ENCODE results near the gene CATSPERZ. TPM values are rescaled to one million over a fixed set of nuclear protein-coding genes. Genes with fewer than 3 reads are reported as not detected.

The CATSPERZ gene
- total and polyA plus RNA-seq, 9 of the 15 experiments (the other 6 are each of a cell fraction or from before 2014, with no cell fraction given): 0.86 to 8.5 (median 3.5) TPM

DNA sequence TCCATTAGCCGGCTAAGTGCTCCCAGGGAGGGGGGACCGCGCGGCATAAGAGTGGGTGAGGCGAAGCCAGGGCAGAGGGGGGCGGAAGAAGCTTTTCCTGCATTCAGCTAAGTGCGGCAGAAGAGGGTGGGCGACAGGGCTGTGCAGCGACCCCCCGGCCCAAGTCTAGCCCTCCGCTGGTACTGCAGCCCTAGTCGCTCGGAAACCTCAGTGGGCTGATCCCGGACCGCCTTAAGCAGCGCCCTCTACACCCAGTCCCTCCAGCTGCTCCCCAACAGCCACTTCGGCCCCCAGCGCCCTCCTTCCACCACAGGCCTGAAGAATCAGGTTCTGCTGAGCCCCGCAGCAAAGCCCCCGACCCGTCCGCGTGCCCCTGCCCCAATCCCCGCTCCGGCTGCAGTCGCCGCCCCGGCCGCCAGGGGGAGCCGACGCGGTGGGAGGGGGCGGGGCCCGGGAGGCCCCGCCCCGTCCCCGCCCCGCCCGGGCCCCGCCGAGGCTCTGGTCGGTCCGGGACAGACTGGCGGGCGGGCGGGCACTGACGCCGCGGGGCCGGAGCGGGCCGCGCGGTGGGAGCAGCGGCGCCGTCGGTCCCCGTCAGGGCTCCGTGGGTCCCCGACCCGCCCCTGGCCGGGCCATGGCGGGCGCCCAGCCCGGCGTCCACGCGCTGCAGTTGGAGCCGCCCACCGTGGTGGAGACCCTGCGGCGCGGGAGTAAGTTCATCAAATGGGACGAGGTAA lies 49.0 kb upstream of the CATSPERZ start, which contains the start of gene PLCB3 (continued):
- TF ChIP-seq, protein P1, sequence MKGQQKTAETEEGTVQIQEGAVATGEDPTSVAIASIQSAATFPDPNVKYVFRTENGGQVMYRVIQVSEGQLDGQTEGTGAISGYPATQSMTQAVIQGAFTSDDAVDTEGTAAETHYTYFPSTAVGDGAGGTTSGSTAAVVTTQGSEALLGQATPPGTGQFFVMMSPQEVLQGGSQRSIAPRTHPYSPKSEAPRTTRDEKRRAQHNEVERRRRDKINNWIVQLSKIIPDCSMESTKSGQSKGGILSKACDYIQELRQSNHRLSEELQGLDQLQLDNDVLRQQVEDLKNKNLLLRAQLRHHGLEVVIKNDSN (CRISPR knock-in tag; IDR thresholded peaks at IDR 0.05): no peak
- TF ChIP-seq CTBP1 (IDR thresholded peaks at IDR 0.05; ENCODE audit: borderline replicate concordance) (no peak), HDAC1 (IDR thresholded peaks at IDR 0.05) (peak in 1 of 2 experiments; percentile 56; a peak in 1 of 4 replicates), SMARCB1 (IDR thresholded peaks at IDR 0.05; ENCODE audit: insufficient read length, low read depth) (no peak), YY1 (IDR thresholded peaks at IDR 0.05; ENCODE audit: borderline replicate concordance in 1 of 3, control insufficient read depth in 1 of 3, extremely low read depth in 1 of 3, insufficient read depth in 3 of 3, insufficient read length in 1 of 3, insufficient replicate concordance in 2 of 3, low read depth in 1 of 3, low read length in 2 of 3) (peak in 2 of 3 experiments; percentile 46 to 65), GABPB1 (CRISPR knock-in tag; IDR thresholded peaks at IDR 0.05) (peak; percentile 64; the same call in 1 of the 2 replicates), ZNF274 (IDR thresholded peaks at IDR 0.05; ENCODE audit: borderline replicate concordance, low read depth, low read length) (no peak), POLR2G (IDR thresholded peaks at IDR 0.05; ENCODE audit: low read depth, low read length) (peak; percentile 86), ZSCAN29 (IDR thresholded peaks at IDR 0.05) (no peak), SREBF2 (CRISPR knock-in tag; IDR thresholded peaks at IDR 0.05) (no peak), E2F3 (CRISPR knock-in tag; IDR thresholded peaks at IDR 0.05) (no peak), ZNF780A (CRISPR knock-in tag; IDR thresholded peaks at IDR 0.05) (no peak), NR2C2 (CRISPR knock-in tag; IDR thresholded peaks at IDR 0.05) (no peak), NR2C2 (tag; IDR thresholded peaks at IDR 0.05) (peak; percentile 15; the same call in 1 of the 2 replicates), CEBPB (tag; IDR thresholded peaks at IDR 0.05) (no peak), SMAD4 (CRISPR knock-in tag; conservative IDR thresholded peaks at IDR 0.05) (peak; percentile 59; the same call in 1 of the 2 replicates), ASH1L (IDR thresholded peaks at IDR 0.05; ENCODE audit: borderline replicate concordance, low read depth, partially characterized antibody) (no peak), ZFPM2 (CRISPR knock-in tag; IDR thresholded peaks at IDR 0.05) (no peak)
- TF ChIP-seq, protein P2, sequence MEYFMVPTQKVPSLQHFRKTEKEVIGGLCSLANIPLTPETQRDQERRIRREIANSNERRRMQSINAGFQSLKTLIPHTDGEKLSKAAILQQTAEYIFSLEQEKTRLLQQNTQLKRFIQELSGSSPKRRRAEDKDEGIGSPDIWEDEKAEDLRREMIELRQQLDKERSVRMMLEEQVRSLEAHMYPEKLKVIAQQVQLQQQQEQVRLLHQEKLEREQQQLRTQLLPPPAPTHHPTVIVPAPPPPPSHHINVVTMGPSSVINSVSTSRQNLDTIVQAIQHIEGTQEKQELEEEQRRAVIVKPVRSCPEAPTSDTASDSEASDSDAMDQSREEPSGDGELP (CRISPR knock-in tag; IDR thresholded peaks at IDR 0.05; ENCODE audit: borderline replicate concordance): 0 out of 2 replicates have a peak, but pooled peaks have one; percentile 38
- TF ChIP-seq, protein P3, sequence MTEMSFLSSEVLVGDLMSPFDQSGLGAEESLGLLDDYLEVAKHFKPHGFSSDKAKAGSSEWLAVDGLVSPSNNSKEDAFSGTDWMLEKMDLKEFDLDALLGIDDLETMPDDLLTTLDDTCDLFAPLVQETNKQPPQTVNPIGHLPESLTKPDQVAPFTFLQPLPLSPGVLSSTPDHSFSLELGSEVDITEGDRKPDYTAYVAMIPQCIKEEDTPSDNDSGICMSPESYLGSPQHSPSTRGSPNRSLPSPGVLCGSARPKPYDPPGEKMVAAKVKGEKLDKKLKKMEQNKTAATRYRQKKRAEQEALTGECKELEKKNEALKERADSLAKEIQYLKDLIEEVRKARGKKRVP (CRISPR knock-in tag; IDR thresholded peaks at IDR 0.05): no peak
- TF ChIP-seq, protein P4, sequence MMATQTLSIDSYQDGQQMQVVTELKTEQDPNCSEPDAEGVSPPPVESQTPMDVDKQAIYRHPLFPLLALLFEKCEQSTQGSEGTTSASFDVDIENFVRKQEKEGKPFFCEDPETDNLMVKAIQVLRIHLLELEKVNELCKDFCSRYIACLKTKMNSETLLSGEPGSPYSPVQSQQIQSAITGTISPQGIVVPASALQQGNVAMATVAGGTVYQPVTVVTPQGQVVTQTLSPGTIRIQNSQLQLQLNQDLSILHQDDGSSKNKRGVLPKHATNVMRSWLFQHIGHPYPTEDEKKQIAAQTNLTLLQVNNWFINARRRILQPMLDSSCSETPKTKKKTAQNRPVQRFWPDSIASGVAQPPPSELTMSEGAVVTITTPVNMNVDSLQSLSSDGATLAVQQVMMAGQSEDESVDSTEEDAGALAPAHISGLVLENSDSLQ (IDR thresholded peaks at IDR 0.05): no peak
- TF ChIP-seq, protein P5, sequence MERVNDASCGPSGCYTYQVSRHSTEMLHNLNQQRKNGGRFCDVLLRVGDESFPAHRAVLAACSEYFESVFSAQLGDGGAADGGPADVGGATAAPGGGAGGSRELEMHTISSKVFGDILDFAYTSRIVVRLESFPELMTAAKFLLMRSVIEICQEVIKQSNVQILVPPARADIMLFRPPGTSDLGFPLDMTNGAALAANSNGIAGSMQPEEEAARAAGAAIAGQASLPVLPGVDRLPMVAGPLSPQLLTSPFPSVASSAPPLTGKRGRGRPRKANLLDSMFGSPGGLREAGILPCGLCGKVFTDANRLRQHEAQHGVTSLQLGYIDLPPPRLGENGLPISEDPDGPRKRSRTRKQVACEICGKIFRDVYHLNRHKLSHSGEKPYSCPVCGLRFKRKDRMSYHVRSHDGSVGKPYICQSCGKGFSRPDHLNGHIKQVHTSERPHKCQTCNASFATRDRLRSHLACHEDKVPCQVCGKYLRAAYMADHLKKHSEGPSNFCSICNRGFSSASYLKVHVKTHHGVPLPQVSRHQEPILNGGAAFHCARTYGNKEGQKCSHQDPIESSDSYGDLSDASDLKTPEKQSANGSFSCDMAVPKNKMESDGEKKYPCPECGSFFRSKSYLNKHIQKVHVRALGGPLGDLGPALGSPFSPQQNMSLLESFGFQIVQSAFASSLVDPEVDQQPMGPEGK (CRISPR knock-in tag; IDR thresholded peaks at IDR 0.05; ENCODE audit: borderline replicate concordance): no peak
